Activated T-helper 1 cell treated with anti-CD3 and anti-CD28 coated beads, Interleukin-12 subunit alpha, Interleukin-12 subunit beta, Interleukin-2, Interleukin-4 antibody, amounts not matched to agents 30 ng/mL and 10 ng/mL and 1 ng/mL, durations not matched to agents 14 hours and 24 hours and 36 hours (primary cell): ENCODE measurements around the gene MYCBPAP. TPM values are rescaled to one million over a fixed set of nuclear protein-coding genes. Genes with fewer than 3 reads are reported as not detected.
"Not testable (repeated sequence)": the region's sequence is repeated elsewhere in the genome, so short reads cannot be mapped to it uniquely, and the experiment has no call there.

ENCODE experiments used
- DNase-seq: peaks from one replicate; pipeline ENCODE4 v3.0.0; 2021; ENCODE audit warnings: low spot score
- H3K27ac Mint-ChIP-seq: one replicate; pipeline ENCODE4 v1.8.0; 2021; ENCODE audit warnings: mild to moderate bottlenecking, mixed read lengths
- H3K27me3 Mint-ChIP-seq: one replicate; pipeline ENCODE4 v1.8.0; 2022; ENCODE audit warnings: mild to moderate bottlenecking, moderate library complexity, mixed read lengths; ENCODE audit not compliant: insufficient read depth
- H3K36me3 Mint-ChIP-seq: one replicate; pipeline ENCODE4 v1.8.0; 2021; ENCODE audit warnings: low read depth, mixed read lengths
- H3K4me1 Mint-ChIP-seq: one replicate; pipeline ENCODE4 v1.8.0; 2021; ENCODE audit warnings: low read depth, mixed read lengths
- H3K4me3 Mint-ChIP-seq: one replicate; pipeline ENCODE4 v1.8.0; 2021; ENCODE audit warnings: mild to moderate bottlenecking, moderate library complexity, mixed read lengths
- H3K9me3 Mint-ChIP-seq: one replicate; pipeline ENCODE4 v1.8.0; 2021; ENCODE audit warnings: mixed read lengths
- intact Hi-C: fragments of 100-400 bp; cut with micrococcal nuclease; formaldehyde crosslinking; loops from one replicate; pipeline ENCODE4 v1.15.1; 2024
- total RNA-seq: library from RNA; stranded (reverse); gene quantifications from 2 replicates; pipeline ENCODE4 v1.2.3, GENCODE V29; 2022

Gene MYCBPAP
- total RNA-seq, 1 donor from 2014 or later: 3.8 TPM

DNA sequence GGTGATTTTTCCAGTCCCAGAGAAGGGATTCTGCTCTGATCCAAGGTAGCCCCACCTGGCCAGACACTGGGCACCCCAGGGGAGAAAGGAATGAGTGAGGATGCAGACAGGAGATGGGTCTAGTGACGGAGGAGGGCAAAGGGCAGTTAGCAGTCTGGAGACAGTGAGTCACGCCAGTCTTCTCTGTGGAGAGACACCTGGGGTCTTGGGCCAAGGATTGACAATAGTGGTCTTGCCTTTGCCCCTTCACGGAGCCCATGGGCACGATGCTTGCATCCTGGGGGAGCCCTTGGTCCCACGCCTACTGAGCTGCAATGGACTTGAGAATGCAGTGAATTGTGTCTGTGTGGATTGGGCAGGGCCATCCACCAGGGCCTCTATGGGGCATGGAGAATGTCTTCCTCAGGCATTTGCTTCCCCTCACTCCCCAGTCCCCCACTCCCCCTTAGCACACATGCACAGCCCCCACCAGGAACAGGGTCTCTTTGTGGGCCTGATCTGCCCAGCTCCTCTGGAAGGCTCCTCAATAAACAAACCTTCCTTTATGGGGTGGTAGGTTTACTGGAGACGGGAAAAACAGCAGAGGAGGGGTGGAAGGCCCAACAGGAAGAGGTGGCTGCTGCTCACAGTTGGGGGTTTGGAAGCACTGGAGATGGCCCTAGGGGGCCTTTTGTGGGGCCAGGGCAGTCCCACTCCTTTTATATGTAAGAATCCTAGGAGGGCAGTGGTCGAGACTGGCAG is 41.0 kb upstream of the MYCBPAP start:
- intact Hi-C loops: no loop called here
- Mint-ChIP-seq H3K27ac (no peak overlapping the region), H3K36me3 (no peaks in the 10 kb centered on the region), H3K4me3 (no peak overlapping the region), H3K9me3 (no peaks in the 10 kb centered on the region), H3K4me1 (no peaks in the 10 kb centered on the region), H3K27me3 (peaks cover 29% of the 10 kb centered on the region)
- no peak for DNase-seq

DNA sequence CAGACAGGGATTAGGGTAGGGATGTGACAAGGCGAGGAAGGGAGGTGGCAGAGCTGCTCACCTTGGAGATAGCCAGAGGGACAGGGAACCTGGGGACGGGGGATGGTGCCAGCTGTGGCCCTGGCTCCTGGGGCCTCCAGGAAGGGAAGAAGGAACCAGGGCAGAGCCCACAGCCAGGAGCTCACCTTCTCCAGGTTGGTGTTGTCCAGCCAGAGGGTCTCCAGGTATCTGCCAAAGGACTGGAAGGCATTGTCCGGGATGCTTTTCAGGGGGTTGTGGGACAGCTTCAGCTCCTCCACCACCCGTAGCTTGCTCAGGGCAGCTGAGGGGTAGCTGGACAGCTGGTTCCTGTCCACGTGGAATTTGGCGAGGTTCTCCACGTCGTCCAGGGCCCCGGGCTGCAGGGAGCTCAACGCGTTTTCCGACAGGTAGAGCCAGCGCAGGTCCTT is 40.4 kb upstream of the MYCBPAP start:
- no peak overlapping the region for H3K4me3 Mint-ChIP-seq
- no peaks in the 10 kb centered on the region for H3K4me1 Mint-ChIP-seq
- intact Hi-C loops: no loop called here
- H3K27me3 Mint-ChIP-seq: peaks cover 29% of the 10 kb centered on the region
- DNase-seq: no peak
- H3K9me3 Mint-ChIP-seq: no peaks in the 10 kb centered on the region
- no peaks in the 10 kb centered on the region for H3K36me3 Mint-ChIP-seq
- H3K27ac Mint-ChIP-seq: no peak overlapping the region

DNA sequence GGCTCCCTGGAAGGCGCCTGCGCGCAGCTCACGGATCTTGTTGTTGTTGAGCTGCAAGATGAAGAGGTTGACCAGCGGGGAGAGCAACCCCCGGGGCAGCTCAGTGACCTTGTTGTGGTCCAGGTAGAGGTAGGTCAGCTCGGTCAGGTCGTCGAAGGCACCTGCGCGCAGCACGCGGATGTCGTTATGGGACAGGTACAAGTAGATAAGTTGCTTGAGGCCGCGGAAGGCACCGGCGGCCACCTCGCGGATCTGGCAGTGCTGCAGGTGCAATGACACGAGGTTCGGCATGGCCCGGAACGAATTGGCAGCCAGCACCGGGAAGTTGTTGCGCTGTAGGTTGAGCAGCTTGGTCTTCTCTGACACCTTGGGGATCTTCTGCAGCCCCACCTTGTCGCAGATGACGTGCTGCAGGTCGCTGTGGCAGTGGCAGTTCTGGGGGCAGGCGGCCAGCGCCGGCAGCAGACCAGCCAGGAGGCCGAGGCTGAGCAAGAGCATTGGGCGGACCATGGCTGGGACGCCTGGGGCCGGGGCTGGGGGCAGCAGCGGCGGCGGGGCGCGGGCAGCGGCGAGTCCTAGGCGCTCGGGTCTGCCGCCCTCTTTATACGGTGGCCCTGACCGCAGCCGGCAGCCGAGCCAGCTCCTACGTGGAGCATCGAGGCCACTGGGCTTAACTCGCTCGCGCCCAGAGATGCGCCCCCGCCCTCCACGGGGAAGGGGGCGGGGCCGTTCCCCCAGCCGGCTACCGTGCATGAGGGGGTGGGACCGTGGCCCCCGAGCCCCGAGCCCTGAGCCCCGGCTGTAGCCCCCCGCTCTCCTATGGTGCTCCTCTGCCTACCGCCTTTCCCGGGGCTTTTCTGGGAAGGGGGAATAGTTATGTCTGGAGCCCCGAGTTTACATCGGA is 39.7 kb upstream of the MYCBPAP start, which contains the start of gene CHAD:
Gene CHAD (minus strand): TSS at position 577 of the 904 bp plus-strand sequence. CDS start 67 bp downstream, at position 510.
- Mint-ChIP-seq H3K27me3 (peaks cover 29% of the 10 kb centered on the region), H3K36me3 (no peaks in the 10 kb centered on the region), H3K9me3 (no peaks in the 10 kb centered on the region), H3K27ac (no peak within 1 kb of the TSS), H3K4me3 (no peak within 1 kb of the TSS), H3K4me1 (no peaks in the 10 kb centered on the region)
- DNase-seq: no peak
- intact Hi-C loops: no loop called here

DNA sequence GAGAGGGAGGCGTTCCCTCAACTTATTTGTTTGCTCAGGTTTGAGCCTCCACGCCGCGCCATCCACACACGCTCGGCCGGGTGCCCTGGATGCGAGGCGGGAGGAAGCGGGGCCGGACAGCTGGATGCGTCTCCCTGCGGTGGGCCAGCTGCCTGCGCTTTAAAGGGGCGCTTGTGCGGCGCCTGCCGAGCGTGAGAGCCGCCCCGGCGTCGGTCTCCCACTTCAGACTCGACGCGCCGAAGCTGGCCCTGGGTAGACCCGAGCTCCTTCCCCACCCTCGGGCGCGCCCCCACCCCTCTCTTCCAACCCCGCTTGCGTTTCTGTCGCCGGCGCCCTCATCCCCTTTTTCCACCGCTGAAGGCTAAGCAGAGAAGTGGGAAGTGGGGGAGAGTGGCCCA is 39.0 kb upstream of the MYCBPAP start:
- no peak for DNase-seq
- peaks cover 29% of the 10 kb centered on the region for H3K27me3 Mint-ChIP-seq
- H3K27ac Mint-ChIP-seq: no peak overlapping the region
- intact Hi-C loops: no loop called here
- no peaks in the 10 kb centered on the region for H3K36me3 Mint-ChIP-seq
- H3K4me1 Mint-ChIP-seq: no peaks in the 10 kb centered on the region
- no peaks in the 10 kb centered on the region for H3K9me3 Mint-ChIP-seq
- H3K4me3 Mint-ChIP-seq: no peak overlapping the region

DNA sequence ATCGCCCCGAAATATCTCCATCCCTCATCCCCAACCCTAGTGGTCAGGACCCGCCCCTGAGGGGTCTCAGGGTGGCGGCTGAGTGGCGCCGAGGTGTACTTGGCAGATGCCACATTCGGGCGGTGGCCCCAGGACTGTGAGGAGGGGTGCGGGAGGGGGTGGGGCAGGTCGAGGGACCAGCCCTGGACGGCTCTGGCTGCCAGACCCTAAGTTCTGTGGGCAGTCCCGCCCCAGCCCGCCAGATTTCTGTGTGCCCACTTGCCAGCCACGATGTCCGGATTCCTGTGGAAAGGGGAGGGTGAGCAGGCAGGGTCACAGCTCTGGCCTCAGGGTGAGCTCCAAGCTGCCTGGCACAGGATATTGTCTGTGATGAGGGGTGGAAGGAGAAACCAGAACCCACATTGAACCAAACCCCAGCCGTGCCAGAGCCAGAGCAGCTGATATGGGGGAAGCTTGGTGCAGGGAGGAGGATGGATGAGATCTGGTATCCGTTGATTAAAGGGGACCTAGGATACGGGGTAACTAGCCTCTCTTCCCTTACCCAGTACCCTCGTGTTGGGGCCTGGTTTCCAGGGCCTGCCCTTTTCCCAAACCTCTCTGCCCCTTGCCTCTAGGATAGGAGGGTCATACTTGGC is 38.5 kb upstream of the MYCBPAP start:
- H3K36me3 Mint-ChIP-seq: no peaks in the 10 kb centered on the region
- H3K4me3 Mint-ChIP-seq: no peak overlapping the region
- H3K9me3 Mint-ChIP-seq: no peaks in the 10 kb centered on the region

DNA sequence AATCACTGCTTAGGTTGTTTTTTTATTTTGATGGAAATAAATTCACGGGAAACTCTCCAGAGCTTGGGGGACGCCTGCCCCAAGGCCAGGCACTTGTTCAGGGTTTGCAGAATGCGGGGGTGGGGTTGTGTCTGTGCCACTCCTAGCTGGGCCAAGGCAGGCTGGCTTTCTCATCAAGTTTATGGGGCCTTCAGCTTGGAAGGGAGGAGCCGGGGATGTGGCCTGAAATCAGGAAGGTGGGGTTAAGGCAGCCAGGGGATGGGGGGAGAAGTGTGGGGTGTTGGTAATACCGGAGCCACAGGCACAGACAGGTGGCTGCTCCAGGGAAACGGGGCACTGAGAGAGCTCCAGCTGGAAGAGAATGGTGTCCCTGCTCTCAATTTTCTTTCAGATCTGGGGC is 37.8 kb upstream of the MYCBPAP start:
- H3K4me3 Mint-ChIP-seq: no peak overlapping the region
- no peaks in the 10 kb centered on the region for H3K9me3 Mint-ChIP-seq
- H3K27ac Mint-ChIP-seq: no peak overlapping the region
- H3K27me3 Mint-ChIP-seq: peaks cover 25% of the 10 kb centered on the region
- H3K36me3 Mint-ChIP-seq: no peaks in the 10 kb centered on the region
- H3K4me1 Mint-ChIP-seq: no peaks in the 10 kb centered on the region
- intact Hi-C loops: no loop called here
- no peak for DNase-seq

More for the DNA sequence above, 38.5 kb upstream of the MYCBPAP start:
- no peak overlapping the region for H3K27ac Mint-ChIP-seq
- DNase-seq: no peak
- H3K4me1 Mint-ChIP-seq: no peaks in the 10 kb centered on the region
- intact Hi-C loops: no loop called here
- peaks cover 28% of the 10 kb centered on the region for H3K27me3 Mint-ChIP-seq

DNA sequence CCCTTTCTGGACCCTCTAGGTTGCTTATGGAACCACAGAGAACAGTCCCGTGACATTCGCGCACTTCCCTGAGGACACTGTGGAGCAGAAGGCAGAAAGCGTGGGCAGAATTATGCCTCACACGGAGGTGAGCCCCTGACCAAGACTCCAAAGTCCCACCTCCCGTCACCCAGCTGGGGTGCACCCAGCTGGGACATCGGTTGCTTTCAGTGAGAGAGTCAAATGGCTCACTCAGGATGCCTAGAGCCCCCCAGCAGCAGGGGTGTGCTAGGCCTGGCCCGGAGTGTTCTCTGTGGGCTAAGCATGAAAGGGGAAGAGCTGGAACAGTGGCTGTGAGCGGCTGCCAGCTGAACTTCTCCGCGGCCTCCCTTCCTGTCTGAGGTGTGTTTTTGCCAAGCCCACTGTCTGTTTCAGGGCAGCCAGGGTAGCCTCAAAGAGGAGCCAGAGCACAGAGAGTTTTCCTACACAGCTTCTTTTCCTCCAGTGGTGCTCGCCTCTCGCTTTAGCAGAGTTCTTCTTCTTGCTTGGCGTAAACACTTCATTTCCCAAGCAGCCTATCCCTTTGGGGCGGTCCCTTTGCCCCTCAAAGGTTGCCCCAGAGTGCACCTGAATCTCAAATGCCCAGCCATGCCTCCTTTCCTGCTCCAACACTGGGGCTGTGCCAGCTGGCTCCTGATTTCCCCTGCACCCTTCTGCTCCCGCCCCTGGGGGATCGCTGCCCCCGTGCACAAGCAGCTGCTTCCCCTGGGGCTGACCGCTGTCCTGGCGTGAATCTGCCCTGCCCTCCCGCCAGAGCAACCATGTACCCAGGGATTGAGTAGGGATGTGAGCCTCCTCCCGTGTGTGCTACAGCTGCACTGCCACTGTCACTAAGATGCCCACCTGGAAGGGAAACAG is 37.0 kb upstream of the MYCBPAP start:
- H3K27ac Mint-ChIP-seq: no peak overlapping the region
- no peak overlapping the region for H3K4me3 Mint-ChIP-seq
- no peaks in the 10 kb centered on the region for H3K9me3 Mint-ChIP-seq
- no peak for DNase-seq
- H3K4me1 Mint-ChIP-seq: no peaks in the 10 kb centered on the region
- intact Hi-C loops: no loop called here
- no peaks in the 10 kb centered on the region for H3K36me3 Mint-ChIP-seq
- peaks cover 28% of the 10 kb centered on the region for H3K27me3 Mint-ChIP-seq

DNA sequence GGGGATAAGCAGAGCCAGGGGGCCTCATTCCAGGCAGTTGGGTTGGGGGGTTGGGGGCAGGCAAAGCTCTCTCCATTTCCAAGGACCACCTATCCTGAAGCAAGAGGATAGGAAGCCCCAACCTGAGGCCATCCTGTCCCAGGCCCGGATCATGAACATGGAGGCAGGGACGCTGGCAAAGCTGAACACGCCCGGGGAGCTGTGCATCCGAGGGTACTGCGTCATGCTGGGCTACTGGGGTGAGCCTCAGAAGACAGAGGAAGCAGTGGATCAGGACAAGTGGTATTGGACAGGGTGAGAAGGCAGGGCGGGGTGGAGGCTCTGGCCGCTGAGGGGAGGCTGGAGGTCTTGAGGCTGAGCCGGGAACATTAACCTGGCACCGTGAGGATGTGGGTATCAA is 36.0 kb upstream of the MYCBPAP start:
- no peaks in the 10 kb centered on the region for H3K9me3 Mint-ChIP-seq
- intact Hi-C loops: no loop called here
- H3K27ac Mint-ChIP-seq: no peak overlapping the region
- no peak for DNase-seq
- H3K4me3 Mint-ChIP-seq: no peak overlapping the region
- H3K27me3 Mint-ChIP-seq: peaks cover 26% of the 10 kb centered on the region
- H3K4me1 Mint-ChIP-seq: no peaks in the 10 kb centered on the region
- H3K36me3 Mint-ChIP-seq: no peaks in the 10 kb centered on the region

DNA sequence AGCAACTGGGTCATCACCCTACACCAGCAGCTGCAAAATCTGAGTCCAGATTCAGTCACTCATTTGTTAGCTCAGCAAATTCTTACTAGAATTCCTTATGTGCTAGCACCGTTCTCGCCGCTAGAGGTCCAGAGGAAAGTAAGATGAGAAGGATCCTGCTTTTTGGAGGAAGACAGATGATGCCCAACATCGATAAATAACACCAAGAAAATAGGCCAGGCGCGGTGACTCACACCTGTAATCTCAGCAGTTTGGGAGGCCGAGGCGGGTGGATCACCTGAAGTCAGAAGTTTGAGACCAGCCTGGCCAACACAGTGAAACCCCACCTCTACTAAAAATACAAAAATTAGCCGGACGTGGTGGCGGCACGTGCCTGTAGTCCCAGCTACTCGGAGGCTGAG is 35.5 kb upstream of the MYCBPAP start:
- H3K9me3 Mint-ChIP-seq, H3K27ac Mint-ChIP-seq, H3K36me3 Mint-ChIP-seq, H3K4me1 Mint-ChIP-seq, DNase-seq, intact Hi-C loops, H3K4me3 Mint-ChIP-seq: not testable (repeated sequence)
- H3K27me3 Mint-ChIP-seq: peaks cover 22% of the 10 kb centered on the region

DNA sequence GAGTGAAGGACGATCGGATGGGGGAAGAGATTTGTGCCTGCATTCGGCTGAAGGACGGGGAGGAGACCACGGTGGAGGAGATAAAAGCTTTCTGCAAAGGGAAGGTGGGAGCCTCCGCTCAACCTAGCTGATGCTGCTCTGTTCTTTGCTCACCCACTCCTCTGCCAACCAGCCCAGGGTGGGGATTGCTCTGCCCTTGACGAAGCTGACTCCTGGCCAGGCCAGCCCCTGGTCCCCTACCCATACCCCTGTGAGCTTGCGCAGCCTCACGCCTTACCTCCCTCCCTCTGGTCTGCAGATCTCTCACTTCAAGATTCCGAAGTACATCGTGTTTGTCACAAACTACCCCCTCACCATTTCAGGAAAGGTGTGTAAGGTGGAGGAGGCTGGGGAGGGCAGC is 34.3 kb upstream of the MYCBPAP start:
- intact Hi-C loops: no loop called here
- no peaks in the 10 kb centered on the region for H3K9me3 Mint-ChIP-seq
- H3K27me3 Mint-ChIP-seq: peaks cover 16% of the 10 kb centered on the region

DNA sequence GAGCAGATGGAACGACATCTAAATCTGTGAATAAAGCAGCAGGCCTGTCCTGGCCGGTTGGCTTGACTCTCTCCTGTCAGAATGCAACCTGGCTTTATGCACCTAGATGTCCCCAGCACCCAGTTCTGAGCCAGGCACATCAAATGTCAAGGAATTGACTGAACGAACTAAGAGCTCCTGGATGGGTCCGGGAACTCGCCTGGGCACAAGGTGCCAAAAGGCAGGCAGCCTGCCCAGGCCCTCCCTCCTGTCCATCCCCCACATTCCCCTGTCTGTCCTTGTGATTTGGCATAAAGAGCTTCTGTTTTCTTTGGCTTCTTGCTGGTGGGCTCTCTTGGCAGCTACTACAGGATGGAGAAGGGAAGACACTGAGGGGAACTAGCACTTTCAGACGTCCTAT is 33.7 kb upstream of the MYCBPAP start:
- Mint-ChIP-seq H3K27me3 (peaks cover 14% of the 10 kb centered on the region), H3K4me1 (peaks cover 11% of the 10 kb centered on the region), H3K36me3 (no peaks in the 10 kb centered on the region), H3K9me3 (no peaks in the 10 kb centered on the region), H3K27ac (no peak overlapping the region), H3K4me3 (no peak overlapping the region)
- no peak for DNase-seq
- intact Hi-C loops: no loop called here

More for the DNA sequence above, 34.3 kb upstream of the MYCBPAP start:
- H3K4me1 Mint-ChIP-seq: peaks cover 6% of the 10 kb centered on the region
- no peaks in the 10 kb centered on the region for H3K36me3 Mint-ChIP-seq
- no peak for DNase-seq
- H3K27ac Mint-ChIP-seq: no peak overlapping the region
- H3K4me3 Mint-ChIP-seq: no peak overlapping the region

DNA sequence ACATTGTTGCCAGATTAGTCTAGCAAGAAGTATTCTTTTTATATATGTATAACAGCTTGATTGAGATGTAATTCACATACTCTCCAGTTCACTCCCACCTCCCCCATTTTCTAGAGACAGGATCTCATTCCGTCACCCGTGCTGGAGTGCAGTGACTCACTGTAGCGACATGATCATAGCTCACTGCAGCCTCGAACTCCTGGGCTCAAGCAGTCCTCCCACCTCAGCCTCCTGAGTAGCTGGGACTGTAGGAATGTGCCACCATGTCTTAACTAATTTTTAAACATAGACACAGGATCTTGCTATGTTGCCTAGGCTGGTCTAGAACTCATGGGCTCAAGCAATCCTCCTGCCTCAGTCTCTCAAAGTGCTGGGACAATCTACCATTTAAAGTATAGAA is 32.9 kb upstream of the MYCBPAP start:
- Mint-ChIP-seq H3K27ac (no peak overlapping the region), H3K4me3 (no peak overlapping the region), H3K27me3 (peaks cover 11% of the 10 kb centered on the region), H3K4me1 (peaks cover 20% of the 10 kb centered on the region), H3K9me3 (no peaks in the 10 kb centered on the region), H3K36me3 (peaks cover 4% of the 10 kb centered on the region)
- DNase-seq: no peak
- intact Hi-C loops: loop anchor here (1.0 kb wide), 1 partner anchor 48 kb away; no protein-coding TSS in a partner anchor
